GM10266 (cell line): Measurements from ENCODE around the gene OR11G2.
"Not testable (repeated sequence)": the region's sequence is repeated elsewhere in the genome, so short reads cannot be mapped to it uniquely, and the experiment has no call there.

Source experiments
- DNase-seq: peaks from one replicate; pipeline ENCODE4 v3.0.0; 2012; ENCODE audit errors: extremely low spot score
- TF ChIP-seq, protein P1 (sequence below): IDR thresholded peaks from 2 replicates; pipeline ENCODE4 v1.5.1; 2012; ENCODE audit warnings: mild to moderate bottlenecking, low read depth; ENCODE audit not compliant: control insufficient read depth, insufficient read depth; ENCODE audit errors: missing control alignments

The OR11G2 gene, protein sequence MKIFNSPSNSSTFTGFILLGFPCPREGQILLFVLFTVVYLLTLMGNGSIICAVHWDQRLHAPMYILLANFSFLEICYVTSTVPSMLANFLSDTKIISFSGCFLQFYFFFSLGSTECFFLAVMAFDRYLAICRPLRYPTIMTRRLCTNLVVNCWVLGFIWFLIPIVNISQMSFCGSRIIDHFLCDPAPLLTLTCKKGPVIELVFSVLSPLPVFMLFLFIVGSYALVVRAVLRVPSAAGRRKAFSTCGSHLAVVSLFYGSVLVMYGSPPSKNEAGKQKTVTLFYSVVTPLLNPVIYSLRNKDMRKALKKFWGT

DNA sequence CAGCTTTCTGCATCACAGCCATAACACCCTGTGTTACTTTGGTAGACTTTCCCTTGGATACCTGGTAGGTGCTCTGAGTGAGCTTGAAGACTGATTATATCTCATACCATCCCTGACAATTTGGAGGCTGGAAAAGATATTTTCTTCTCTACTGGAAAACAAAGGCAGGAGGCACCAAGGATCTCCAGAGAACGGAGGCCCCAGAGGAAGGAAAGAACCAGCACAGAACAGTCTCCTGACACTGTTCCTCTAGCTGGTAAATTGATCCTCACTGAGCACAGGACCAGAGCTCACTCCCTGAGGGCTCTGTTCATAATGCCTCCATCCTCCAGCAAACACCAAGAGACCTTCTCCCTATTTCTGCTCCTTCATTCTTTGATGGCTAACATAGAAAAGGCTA is at the start of gene OR11G2:
Gene OR11G2 (plus strand): TSS at position 301 of the 400 bp plus-strand sequence. CDS start 6,542 bp downstream, outside the sequence.
- DNase-seq: no peak
- TF ChIP-seq, protein P1, sequence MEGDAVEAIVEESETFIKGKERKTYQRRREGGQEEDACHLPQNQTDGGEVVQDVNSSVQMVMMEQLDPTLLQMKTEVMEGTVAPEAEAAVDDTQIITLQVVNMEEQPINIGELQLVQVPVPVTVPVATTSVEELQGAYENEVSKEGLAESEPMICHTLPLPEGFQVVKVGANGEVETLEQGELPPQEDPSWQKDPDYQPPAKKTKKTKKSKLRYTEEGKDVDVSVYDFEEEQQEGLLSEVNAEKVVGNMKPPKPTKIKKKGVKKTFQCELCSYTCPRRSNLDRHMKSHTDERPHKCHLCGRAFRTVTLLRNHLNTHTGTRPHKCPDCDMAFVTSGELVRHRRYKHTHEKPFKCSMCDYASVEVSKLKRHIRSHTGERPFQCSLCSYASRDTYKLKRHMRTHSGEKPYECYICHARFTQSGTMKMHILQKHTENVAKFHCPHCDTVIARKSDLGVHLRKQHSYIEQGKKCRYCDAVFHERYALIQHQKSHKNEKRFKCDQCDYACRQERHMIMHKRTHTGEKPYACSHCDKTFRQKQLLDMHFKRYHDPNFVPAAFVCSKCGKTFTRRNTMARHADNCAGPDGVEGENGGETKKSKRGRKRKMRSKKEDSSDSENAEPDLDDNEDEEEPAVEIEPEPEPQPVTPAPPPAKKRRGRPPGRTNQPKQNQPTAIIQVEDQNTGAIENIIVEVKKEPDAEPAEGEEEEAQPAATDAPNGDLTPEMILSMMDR: no peak

DNA sequence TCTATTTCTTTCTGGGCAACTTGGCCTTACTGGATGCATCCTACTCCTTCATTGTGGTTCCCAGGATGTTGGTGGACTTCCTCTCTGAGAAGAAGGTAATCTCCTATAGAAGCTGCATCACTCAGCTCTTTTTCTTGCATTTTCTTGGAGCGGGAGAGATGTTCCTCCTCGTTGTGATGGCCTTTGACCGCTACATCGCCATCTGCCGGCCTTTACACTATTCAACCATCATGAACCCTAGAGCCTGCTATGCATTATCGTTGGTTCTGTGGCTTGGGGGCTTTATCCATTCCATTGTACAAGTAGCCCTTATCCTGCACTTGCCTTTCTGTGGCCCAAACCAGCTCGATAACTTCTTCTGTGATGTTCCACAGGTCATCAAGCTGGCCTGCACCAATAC is 46.8 kb upstream of the OR11G2 start:
- TF ChIP-seq, protein P1: peak; percentile 2
- no peak for DNase-seq

DNA sequence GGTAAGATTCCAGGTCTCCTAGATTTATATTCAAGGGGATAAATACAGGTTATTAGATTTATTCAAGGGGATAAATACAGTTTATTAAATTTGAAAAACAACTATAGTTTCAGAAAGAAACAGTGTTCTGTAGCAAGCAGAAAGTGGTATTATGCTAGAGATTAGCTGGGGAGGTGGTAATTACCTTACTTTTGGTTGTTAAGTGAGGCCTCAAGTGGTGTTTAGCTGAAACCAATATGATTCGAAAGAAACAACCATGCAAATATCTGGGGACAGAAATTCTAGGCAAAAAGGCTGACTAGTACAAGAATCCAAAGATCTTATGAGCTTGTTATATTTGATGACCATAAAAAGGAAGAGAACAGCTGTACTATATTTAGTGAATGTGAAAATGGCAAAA is 45.9 kb upstream of the OR11G2 start:
- no peak for DNase-seq
- TF ChIP-seq, protein P1: no peak

DNA sequence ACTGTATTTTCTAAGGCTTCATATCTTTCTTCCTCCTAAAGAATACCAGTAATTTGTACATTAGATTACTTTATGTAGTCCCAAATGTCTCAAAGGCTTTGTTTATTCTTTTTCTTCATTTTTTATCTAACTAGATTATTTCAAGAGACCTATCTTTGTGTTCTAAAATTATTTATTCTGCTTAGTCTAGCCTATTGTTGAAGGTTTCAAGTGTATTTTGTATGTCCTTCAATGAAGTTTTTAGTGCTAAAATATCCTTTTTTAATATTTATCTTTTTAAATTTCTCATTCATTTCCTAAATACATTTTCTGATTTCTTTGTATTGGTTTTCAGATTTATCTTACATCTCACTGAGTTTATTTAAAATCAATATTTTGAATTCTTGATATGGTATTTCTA is 26.2 kb upstream of the OR11G2 start:
- TF ChIP-seq, protein P1: no peak
- no peak for DNase-seq

DNA sequence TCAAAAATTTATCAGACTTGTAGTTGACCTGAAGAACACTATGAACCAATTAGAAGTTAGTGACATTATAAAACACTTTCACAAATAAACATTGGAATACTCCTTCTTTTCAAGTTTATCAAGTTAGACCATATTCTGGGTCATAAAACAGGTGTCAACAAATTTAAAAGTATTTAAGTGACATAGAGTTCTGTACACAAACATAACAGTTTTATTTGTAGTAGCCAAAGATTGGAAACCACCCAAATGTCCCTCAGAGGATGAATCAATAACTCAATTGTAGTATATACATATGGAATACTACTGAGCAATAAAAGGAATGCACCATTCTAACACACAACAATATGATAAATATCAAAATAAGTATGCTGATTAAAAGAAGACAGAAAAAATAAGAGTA is 23.6 kb upstream of the OR11G2 start:
- TF ChIP-seq, protein P1: no peak
- DNase-seq: no peak

DNA sequence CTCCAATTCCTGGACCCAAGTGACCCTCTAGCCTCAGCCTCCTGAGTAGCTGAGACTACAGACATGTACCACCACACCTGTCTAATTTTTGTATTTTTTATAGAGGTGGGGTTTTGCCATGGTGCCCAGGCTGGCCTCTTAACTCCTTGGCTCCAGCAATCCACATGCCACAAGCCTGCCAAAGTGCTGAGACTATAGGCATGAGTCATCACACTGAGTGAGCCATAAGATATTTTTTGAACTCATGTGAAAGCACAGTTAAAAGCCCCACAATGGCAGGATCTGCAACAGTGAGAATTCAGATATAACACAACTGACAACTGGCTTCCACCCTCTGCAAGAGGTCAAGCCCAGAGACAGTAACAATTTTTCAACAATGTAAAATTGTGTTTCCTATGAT is 20.8 kb upstream of the OR11G2 start:
- not testable (repeated sequence) for DNase-seq

DNA sequence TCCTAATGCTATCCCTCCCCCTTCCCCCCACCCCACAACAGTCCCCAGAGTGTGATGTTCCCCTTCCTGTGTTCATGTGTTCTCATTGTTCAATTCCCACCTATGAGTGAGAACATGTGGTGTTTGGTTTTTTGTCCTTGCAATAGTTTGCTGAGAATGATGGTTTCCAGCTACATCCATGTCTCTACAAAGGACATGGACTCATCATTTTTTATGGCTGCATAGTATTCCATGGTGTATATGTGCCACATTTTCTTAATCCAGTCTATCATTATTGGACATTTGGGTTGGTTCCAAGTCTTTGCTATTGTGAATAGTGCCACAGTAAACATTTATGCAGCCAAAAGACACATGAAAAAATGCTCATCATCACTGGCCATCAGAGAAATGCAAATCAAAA is 16.5 kb upstream of the OR11G2 start:
- DNase-seq: not testable (repeated sequence)

DNA sequence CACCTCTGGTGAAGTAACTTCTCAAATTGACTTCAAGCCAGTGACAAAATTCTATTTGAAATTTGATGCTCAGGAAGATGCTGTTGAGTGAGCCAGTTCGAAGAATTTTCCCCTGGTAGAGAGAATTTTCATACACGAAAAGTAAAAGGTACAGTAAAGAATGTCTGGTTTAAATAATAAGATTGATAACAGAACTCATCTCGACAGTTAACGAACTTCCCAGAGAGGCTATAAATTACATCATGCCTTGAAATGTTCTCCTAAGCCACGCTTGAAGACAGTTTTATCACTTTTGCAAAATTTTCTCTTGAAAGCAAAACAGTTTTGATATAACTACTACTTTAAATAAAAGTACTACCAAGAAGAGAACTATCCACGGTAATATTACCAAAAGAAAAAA is 14.4 kb upstream of the OR11G2 start:
- TF ChIP-seq, protein P1: no peak
- no peak for DNase-seq
